K562 (cell line): ENCODE measurements around the gene POLR2H. TPM values are rescaled to one million over a fixed set of nuclear protein-coding genes. Genes with fewer than 3 reads are reported as not detected.

Experiments
- FUS ChIP-seq: fragments of 200-400 bp; formaldehyde crosslinking; optimal IDR thresholded peaks from 2 replicates; pipeline ENCODE3; 2017; ENCODE audit warnings: low read depth, low read length
- HDAC2 ChIP-seq: fragments of 450-650 bp; IDR thresholded peaks from 2 replicates; pipeline ENCODE4 v1.6.1; 2016; ENCODE audit warnings: mild to moderate bottlenecking
- HNRNPL ChIP-seq: fragments of 200-400 bp; formaldehyde crosslinking; IDR thresholded peaks from 2 replicates; pipeline ENCODE4 v1.6.1; 2017; ENCODE audit warnings: low read depth, mild to moderate bottlenecking, low read length
- HSF4 ChIP-seq: fragments of 250-450 bp; sonication (Bioruptor Pico); IDR thresholded peaks from 2 replicates; pipeline ENCODE4 v2.1.2; 2022; ENCODE audit warnings: mild to moderate bottlenecking, moderate library complexity, borderline replicate concordance
- KDM4B ChIP-seq, 2 experiments: fragments of 450-650 bp in 1 of 2; sonication (generic) in 1 of 2; IDR thresholded peaks; 2 replicates each; pipeline ENCODE4 v1.6.1; 2016 to 2017; ENCODE audit warnings: borderline replicate concordance in 2 of 2, antibody characterized with exemption in 1 of 2, low read depth in 1 of 2, mild to moderate bottlenecking in 1 of 2
- MCM5 ChIP-seq: fragments of 450-650 bp; IDR thresholded peaks from 2 replicates; pipeline ENCODE4 v1.6.1; 2016; ENCODE audit warnings: low read depth
- NFIC ChIP-seq: fragments of 450-650 bp; IDR thresholded peaks from 2 replicates; pipeline ENCODE4 v1.6.1; 2017; ENCODE audit warnings: mild to moderate bottlenecking, inconsistent platforms
- NONO ChIP-seq, 2 experiments: fragments of 200-400 bp in 1 of 2; fragments of 450-650 bp in 1 of 2; formaldehyde crosslinking in 1 of 2; IDR thresholded peaks; 2 replicates each; pipeline ENCODE4 v1.6.1; 2017; ENCODE audit warnings: low read depth in 2 of 2, mild to moderate bottlenecking in 2 of 2, moderate library complexity in 2 of 2, low read length in 1 of 2
- NR1H2 ChIP-seq: sonication (generic); formaldehyde crosslinking; IDR thresholded peaks from 2 replicates; pipeline ENCODE4 v1.4.0; 2020; ENCODE audit warnings: mild to moderate bottlenecking, missing genetic modification reagents
- PCBP2 ChIP-seq: fragments of 200-400 bp; formaldehyde crosslinking; IDR thresholded peaks from 2 replicates; pipeline ENCODE4 v1.6.1; 2018; ENCODE audit warnings: low read length, low read depth, mild to moderate bottlenecking, moderate library complexity; ENCODE audit not compliant: poor library complexity, severe bottlenecking
- PTTG1 ChIP-seq: fragments of 450-650 bp; IDR thresholded peaks from 2 replicates; pipeline ENCODE4 v1.6.1; 2016; ENCODE audit warnings: low read depth, mild to moderate bottlenecking, missing genetic modification characterization, missing compliant biosample characterization
- SMARCA5 ChIP-seq: fragments of 450-650 bp; IDR thresholded peaks from 2 replicates; pipeline ENCODE4 v1.6.1; 2016
- SNRNP70 ChIP-seq: fragments of 200-400 bp; formaldehyde crosslinking; optimal IDR thresholded peaks from 2 replicates; pipeline ENCODE3; 2017; ENCODE audit warnings: low read depth, low read length
- THAP12 ChIP-seq: fragments of 250-450 bp; sonication (Bioruptor Pico); IDR thresholded peaks from 2 replicates; pipeline ENCODE4 v1.9.0; 2021; ENCODE audit warnings: mild to moderate bottlenecking, inconsistent platforms
- TRIM24 ChIP-seq, 2 experiments: fragments of 450-650 bp; IDR thresholded peaks; 2 replicates each; pipeline ENCODE4 v1.6.1; 2016
- ZNF184 ChIP-seq: sonication (generic); formaldehyde crosslinking; IDR thresholded peaks from 2 replicates; pipeline ENCODE4 v1.5.0; 2020; ENCODE audit warnings: missing genetic modification reagents
- ZNF197 ChIP-seq: fragments of 200-800 bp; sonication (Bioruptor generic); IDR thresholded peaks from 2 replicates; pipeline ENCODE4 v1.6.1; 2016; ENCODE audit warnings: low read depth, missing genetic modification characterization, missing compliant biosample characterization
- ZNF280A ChIP-seq: fragments of 450-650 bp; IDR thresholded peaks from 2 replicates; pipeline ENCODE4 v1.6.1; 2018; ENCODE audit warnings: mild to moderate bottlenecking, low read depth; ENCODE audit not compliant: partially characterized antibody
- ZNF398 ChIP-seq: fragments of 250-450 bp; sonication (Bioruptor Pico); IDR thresholded peaks from 2 replicates; pipeline ENCODE4 v1.8.0; 2021; ENCODE audit warnings: moderate library complexity, mild to moderate bottlenecking, inconsistent platforms
- ZNF707 ChIP-seq: fragments of 250-450 bp; sonication (Bioruptor Pico); conservative IDR thresholded peaks from 2 replicates; pipeline ENCODE4 v1.8.0; 2022; ENCODE audit warnings: inconsistent platforms, mild to moderate bottlenecking, moderate library complexity
- ZSCAN32 ChIP-seq: fragments of 450-650 bp; formaldehyde crosslinking; IDR thresholded peaks from 2 replicates; pipeline ENCODE4 v1.4.0; 2020; ENCODE audit warnings: mild to moderate bottlenecking, moderate library complexity
- polyA plus RNA-seq, 8 experiments: library from polyadenylated mRNA; depleted of rRNA in 4 of 8; stranded (reverse) in 5 of 8; unstranded in 3 of 8; fragments of >200 nt; fragmentation: Nextera tagmentation in 2 of 8; fragmentation: Illumina TruSeq in 1 of 8; extraction: Ambion mirVana in 2 of 8; extraction: Trizol in 1 of 8; gene quantifications; 2 replicates each; pipeline versions ENCODE4 v1.2.1 to v1.2.3, GENCODE V29; 2011 to 2014; ENCODE audit warnings: inconsistent platforms in 1 of 8, missing spikeins in 1 of 8
- total RNA-seq, 7 experiments: library from RNA; depleted of rRNA in 6 of 7; stranded (reverse); fragments of >200 nt in 6 of 7; fragmentation: Illumina TruSeq in 2 of 7; extraction: Trizol in 2 of 7; gene quantifications; 2 replicates each; pipeline versions ENCODE4 v1.2.1 to v1.2.3, GENCODE V29; 2011 to 2021; ENCODE audit warnings: low replicate concordance in 1 of 7
- TF ChIP-seq, protein P1 (sequence below): fragments of 250-450 bp; sonication (Bioruptor Pico); IDR thresholded peaks from 2 replicates; pipeline ENCODE4 v1.4.0; 2020

The POLR2H gene
- total and polyA plus RNA-seq, 9 of the 15 experiments (the other 6 are each of a cell fraction or from before 2014, with no cell fraction given) = 128 to 512 (median 220) TPM

DNA sequence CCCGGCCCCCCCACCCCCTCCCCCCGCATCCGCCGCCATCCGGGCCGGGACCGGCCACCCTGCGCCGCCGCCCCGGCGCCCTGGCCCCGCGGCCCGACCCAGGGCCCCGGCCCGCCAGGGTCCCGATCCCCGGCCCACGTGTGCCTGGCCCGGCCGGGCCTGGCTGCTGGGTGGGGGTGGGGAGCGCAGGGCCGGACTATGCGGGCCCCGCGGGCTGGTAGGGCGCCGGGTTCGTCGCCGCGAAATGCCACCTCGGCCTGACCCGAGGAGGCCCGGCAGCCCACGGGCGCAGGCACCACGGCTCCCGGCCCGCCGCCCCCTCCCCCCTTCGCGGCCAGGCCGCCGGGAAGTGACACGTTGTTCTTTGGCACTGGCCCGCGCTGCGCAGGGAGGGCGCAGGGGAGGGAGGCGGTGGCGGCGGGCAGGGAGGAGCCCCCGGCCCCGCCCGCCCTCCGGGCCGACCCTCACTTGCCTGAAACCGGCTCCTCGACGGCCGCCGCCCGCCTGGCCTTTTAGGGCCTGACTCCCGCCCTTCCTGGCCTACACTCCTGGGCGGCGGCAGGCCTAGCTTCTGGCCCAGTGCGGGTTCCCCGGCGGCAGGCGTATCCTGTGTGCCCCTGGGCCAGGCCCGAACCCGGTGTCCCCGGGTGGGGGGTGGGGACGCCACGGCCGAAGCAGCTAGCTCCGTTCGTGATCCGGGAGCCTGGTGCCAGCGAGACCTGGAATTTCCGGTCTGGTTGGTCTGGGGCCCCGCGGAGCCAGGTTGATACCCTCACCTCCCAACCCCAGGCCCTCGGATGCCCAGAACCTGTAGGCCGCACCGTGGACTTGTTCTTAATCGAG is 46.6 kb upstream of the POLR2H start (continued):
- TF ChIP-seq THAP12 (no peak), FUS (peak; percentile 16), TRIM24 (IDR thresholded peaks at IDR 0.05) (no peak), ZNF707 (no peak), NR1H2 (no peak), HDAC2 (no peak), NFIC (peak; percentile 28; the same call in 1 of the 2 replicates), MCM5 (no peak), SNRNP70 (no peak), ZNF280A (no peak), PCBP2 (no peak), PTTG1 (tag) (no peak), ZNF197 (CRISPR knock-in tag) (no peak), NONO (IDR thresholded peaks at IDR 0.05; ENCODE audit: low read depth in 2 of 2, low read length in 1 of 2) (peak in 1 of 2 experiments; percentile 42; a peak in 1 of 4 replicates), ZSCAN32 (no peak), ZNF184 (CRISPR knock-in tag) (no peak), SMARCA5 (no peak), HNRNPL (peak; percentile 65), ZNF398 (CRISPR knock-in tag) (no peak), HSF4 (CRISPR knock-in tag) (no peak), KDM4B (IDR thresholded peaks at IDR 0.05; ENCODE audit: borderline replicate concordance in 2 of 2, low read depth in 1 of 2) (peak in 1 of 2 experiments; percentile 38; a peak in 1 of 4 replicates)
- TF ChIP-seq, protein P1, sequence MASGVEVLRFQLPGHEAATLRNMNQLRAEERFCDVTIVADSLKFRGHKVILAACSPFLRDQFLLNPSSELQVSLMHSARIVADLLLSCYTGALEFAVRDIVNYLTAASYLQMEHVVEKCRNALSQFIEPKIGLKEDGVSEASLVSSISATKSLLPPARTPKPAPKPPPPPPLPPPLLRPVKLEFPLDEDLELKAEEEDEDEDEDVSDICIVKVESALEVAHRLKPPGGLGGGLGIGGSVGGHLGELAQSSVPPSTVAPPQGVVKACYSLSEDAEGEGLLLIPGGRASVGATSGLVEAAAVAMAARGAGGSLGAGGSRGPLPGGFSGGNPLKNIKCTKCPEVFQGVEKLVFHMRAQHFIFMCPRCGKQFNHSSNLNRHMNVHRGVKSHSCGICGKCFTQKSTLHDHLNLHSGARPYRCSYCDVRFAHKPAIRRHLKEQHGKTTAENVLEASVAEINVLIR (CRISPR knock-in tag) = no peak
